Stimulated activated CD4-positive, alpha-beta T cell treated with anti-CD3 and anti-CD28 coated beads, Interleukin-2, amount 100 ng/mL, for 48 hours (primary cell): ENCODE results near the gene DMAC1.

Experiments
- DNase-seq, 2 donors: peaks; one replicate each; pipeline ENCODE4 v3.0.0-alpha.2; 2020

DMAC1 gene

DNA sequence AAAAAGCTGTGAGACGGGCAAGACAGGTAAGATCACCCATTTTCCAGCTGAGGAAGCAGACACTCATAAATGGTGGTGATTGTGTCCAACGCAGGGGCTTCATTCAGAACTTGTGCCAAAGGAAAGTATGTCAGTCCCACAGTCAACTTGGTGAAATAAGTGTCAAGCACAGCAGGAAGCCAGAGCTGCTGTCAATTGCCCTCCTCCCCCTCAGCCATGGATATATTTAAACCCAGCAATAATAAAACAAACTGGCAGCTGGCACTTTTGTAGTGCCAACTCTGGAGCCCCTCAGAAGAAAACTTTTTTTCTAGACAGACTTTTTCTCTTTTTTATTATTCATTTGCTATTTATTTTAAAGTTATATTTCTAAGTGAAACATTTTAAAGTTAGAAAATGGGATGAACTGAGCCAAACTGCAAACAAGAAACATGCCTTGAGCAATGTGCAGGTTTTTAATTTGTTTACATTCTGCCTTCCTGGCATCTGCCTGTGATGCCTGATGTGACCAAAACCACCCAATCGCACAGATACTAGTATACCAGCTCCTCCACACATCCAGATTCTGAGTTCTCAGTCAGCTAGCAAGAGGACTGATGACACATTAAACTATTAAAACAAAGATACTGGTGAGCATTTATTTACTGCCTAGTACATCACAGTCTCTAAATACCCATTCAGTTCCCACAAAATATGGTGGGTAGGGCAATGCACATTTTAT is 17.0 kb downstream of the DMAC1 start:
- DNase-seq = no peak

DNA sequence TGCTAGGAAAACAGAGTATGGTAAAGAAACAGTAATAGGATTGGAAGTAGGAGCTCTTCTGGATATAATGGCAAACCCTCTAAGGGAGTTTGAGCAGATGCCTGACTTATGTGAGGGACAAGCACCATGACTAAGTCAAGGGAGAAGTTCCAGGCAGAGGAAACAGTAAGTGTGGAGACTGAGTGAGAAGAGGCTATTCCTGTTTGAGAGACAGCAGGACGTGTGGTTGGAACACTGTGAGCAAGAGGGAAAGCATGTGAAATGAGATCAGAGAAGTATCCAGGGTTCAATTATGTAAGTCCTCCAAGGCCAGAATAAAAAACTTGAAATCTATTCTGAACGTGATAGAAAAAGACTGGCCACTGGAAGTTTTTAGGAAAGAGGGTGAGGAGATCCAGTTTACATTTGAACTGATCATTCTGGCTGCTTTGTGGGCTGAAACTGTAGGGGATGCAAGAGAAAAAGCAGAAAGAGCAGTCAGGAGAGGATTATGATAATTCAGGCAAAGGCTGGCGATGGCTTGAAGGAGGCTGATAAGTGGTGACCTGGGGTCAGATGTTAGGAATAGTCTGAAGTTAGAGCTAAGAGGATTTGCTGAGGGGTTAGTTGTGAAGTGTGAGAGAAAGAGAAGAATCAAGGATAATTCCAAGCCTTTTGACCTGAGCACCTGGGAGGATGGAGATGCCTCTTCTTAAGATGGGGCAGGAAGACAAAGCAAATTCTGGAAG is 19.2 kb downstream of the DMAC1 start:
- no peak for DNase-seq

DNA sequence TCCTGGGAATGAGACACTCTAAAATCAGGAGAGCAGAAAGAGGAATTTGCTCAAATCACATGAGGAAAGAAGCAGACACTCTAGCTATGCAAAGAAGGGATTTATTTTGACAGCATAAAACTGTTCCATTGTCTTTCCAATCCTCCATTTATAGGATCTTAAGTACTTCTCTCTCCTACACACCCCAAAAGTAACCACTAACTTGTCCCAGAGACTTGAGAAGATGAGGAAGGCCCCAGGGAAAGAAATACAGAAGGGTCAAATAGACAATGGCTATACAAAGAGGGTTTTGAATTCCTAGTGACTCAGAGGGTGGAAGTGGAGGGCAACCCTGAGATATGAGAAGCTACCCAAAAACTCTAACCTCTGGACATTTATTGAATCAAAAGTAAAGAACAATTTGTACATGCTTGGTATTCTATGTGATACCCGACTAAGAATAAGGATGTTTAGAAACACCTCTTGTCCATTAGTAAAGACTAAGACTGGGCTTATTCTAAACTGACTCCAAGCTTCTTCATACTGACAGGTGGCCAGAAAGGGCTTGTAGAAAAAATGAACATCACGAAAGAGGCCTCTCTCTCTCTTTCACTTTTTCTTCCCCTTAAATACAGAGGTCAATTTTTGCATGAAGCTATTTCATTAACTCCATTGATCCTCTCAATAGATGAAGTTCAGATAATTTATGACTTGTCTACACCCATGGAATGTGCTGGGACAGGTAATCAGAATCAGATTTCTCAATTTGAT is 20.6 kb downstream of the DMAC1 start:
- no peak for DNase-seq

GRCh38 chr9:7777771-7778170 is 21.8 kb downstream of the DMAC1 start:
- no peak for DNase-seq

GRCh38 chr9:7770111-7770510 is 29.5 kb downstream of the DMAC1 start:
- no peak for DNase-seq

DNA sequence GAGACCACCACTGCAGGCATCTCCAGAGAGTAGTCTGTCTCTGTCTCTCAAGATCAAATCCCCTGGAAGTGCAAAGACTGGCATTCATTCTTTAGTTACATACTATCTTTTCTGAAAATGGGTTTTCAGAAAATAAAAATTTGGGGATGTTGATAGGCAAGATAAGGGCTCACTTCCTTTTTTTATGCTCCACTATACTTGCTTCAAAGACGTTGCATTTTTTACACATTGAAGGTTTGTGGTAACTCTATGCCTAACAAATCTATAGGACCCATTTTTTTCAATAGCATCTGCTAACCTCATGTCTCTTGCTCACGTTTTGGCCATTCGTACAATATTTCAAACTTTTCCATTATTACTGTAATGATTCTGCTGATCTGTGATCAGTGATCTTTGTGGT is 37.0 kb downstream of the DMAC1 start:
- no peak for DNase-seq

- DNase-seq = no peak
Measured at GRCh38 chr9:7760014-7760415, 39.6 kb downstream of the DMAC1 start.

GRCh38 chr9:7756088-7756487 is 43.5 kb downstream of the DMAC1 start:
- no peak for DNase-seq

DNA sequence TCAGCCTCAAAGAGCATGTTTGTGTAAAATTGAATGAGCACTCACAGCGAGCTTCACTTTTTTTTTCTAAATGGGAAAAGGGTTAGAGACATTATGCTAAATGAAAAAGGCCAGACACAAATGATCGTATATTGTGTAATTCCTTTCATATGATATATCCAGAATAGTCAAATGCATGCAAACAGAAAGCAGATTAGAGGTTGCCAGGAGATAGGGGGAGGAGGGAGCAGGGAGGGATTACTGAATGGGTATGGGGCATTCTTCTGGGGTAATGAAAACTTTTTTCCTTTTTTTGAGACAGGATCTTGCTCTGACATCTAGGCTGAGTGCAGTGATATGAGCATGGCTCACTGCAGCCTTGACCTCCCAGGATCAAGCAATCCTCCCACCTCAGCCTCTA is 47.1 kb downstream of the DMAC1 start:
- DNase-seq = no peak
